Activated B cell treated with CpG ODN at 0.5 μM for 24 hours (primary cell): ENCODE measurements around the gene MAP7D2. TPM values are rescaled to one million over a fixed set of nuclear protein-coding genes. Genes with fewer than 3 reads are reported as not detected.

ENCODE experiments used
- ATAC-seq: fragments of 200-7000 bp; cut with Tn5 transposase; one replicate; pipeline ENCODE4 v1.10.0; 2021; ENCODE audit warnings: low read depth, mild to moderate bottlenecking, moderate library complexity
- CTCF ChIA-PET: fragments of 350-600 bp; sonication (Branson Sonifier 250); formaldehyde crosslinking; loops from one replicate; lab custom pipeline; 2021; ENCODE audit warnings: antibody characterized with exemption; lab: Charles Lee
- POLR2A ChIA-PET: fragments of 350-600 bp; sonication (Branson Sonifier 250); formaldehyde crosslinking; loops from one replicate; lab custom pipeline; 2021; ENCODE audit warnings: antibody characterized with exemption; lab: Charles Lee
- DNase-seq: peaks from one replicate; pipeline ENCODE4 v3.0.0; 2022
- H3K27ac Mint-ChIP-seq: one replicate; pipeline ENCODE4 v1.8.0; 2020; ENCODE audit warnings: mixed read lengths
- H3K27me3 Mint-ChIP-seq: one replicate; pipeline ENCODE4 v1.8.0; 2021; ENCODE audit warnings: mixed read lengths
- H3K36me3 Mint-ChIP-seq: one replicate; pipeline ENCODE4 v1.8.0; 2021; ENCODE audit warnings: low read depth, mixed read lengths
- H3K4me1 Mint-ChIP-seq: one replicate; pipeline ENCODE4 v1.8.0; 2021; ENCODE audit warnings: mixed read lengths
- H3K4me3 Mint-ChIP-seq: one replicate; pipeline ENCODE4 v1.8.0; 2020; ENCODE audit warnings: mild to moderate bottlenecking, mixed read lengths
- H3K9me3 Mint-ChIP-seq: one replicate; pipeline ENCODE4 v1.8.0; 2020; ENCODE audit warnings: mixed read lengths
- CTCF ChIP-seq: fragments of 200-600 bp; IDR thresholded peaks from one replicate; pipeline ENCODE4 v1.8.0; 2022; ENCODE audit warnings: antibody characterized with exemption, mild to moderate bottlenecking
- intact Hi-C: fragments of 100-400 bp; cut with micrococcal nuclease; formaldehyde crosslinking; loops from one replicate; pipeline ENCODE4 v1.15.1; 2024
- total RNA-seq: library from RNA; stranded (reverse); gene quantifications from 2 replicates; pipeline ENCODE4 v1.2.3, GENCODE V29; 2022

The MAP7D2 gene
- total RNA-seq, 1 donor from 2014 or later, result 0.16 TPM

GRCh38 chrX:20089845-20090244 is 26.9 kb downstream of the MAP7D2 start:
- POLR2A ChIA-PET, result no interaction called here
- H3K4me3 Mint-ChIP-seq, result no peak overlapping the region
- CTCF ChIA-PET, result no interaction called here
- H3K27ac Mint-ChIP-seq, result no peak overlapping the region
- DNase-seq, result no peak
- no peak for TF ChIP-seq CTCF
- H3K9me3 Mint-ChIP-seq, result no peaks in the 10 kb centered on the region
- no peak for ATAC-seq
- intact Hi-C loops, result no loop called here
- no peaks in the 10 kb centered on the region for H3K4me1 Mint-ChIP-seq
- peaks cover 2% of the 10 kb centered on the region for H3K27me3 Mint-ChIP-seq
- no peaks in the 10 kb centered on the region for H3K36me3 Mint-ChIP-seq

- no peak for TF ChIP-seq CTCF
- ATAC-seq (no peak), DNase-seq (no peak)
- Mint-ChIP-seq H3K4me1 (no peaks in the 10 kb centered on the region), H3K27me3 (no peaks in the 10 kb centered on the region), H3K4me3 (no peak overlapping the region), H3K9me3 (no peaks in the 10 kb centered on the region), H3K27ac (no peak overlapping the region), H3K36me3 (no peaks in the 10 kb centered on the region)
- CTCF ChIA-PET, result no interaction called here
- intact Hi-C loops, result no loop called here
- POLR2A ChIA-PET, result interaction anchor here (0.6 kb wide), 1 partner anchor 816 kb away, joined by 3 read pairs; no protein-coding TSS in a partner anchor
These were observed 36.4 kb downstream of the MAP7D2 start for GRCh38 chrX:20080277-20080676.

- POLR2A ChIA-PET, result no interaction called here
- no peaks in the 10 kb centered on the region for H3K36me3 Mint-ChIP-seq
- peaks cover 3% of the 10 kb centered on the region for H3K27me3 Mint-ChIP-seq
- H3K4me3 Mint-ChIP-seq, result no peak overlapping the region
- no peaks in the 10 kb centered on the region for H3K9me3 Mint-ChIP-seq
- DNase-seq (no peak), ATAC-seq (no peak)
- intact Hi-C loops, result no loop called here
- no peaks in the 10 kb centered on the region for H3K4me1 Mint-ChIP-seq
- no peak overlapping the region for H3K27ac Mint-ChIP-seq
- CTCF ChIA-PET, result no interaction called here
- no peak for TF ChIP-seq CTCF
These were observed 45.1 kb downstream of the MAP7D2 start for GRCh38 chrX:20071511-20072079.

- peaks cover 3% of the 10 kb centered on the region for H3K27me3 Mint-ChIP-seq
- TF ChIP-seq CTCF, result no peak
- DNase-seq (no peak), ATAC-seq (no peak)
- peaks cover 1% of the 10 kb centered on the region for H3K4me1 Mint-ChIP-seq
- ChIA-PET CTCF (interaction anchor here (1.1 to 1.6 kb wide), 3 partner anchors 142 to 696 kb away, joined by 3 to 14 read pairs (median 8); no protein-coding TSS in a partner anchor), POLR2A (no interaction called here)
- no peaks in the 10 kb centered on the region for H3K36me3 Mint-ChIP-seq
- no peaks in the 10 kb centered on the region for H3K9me3 Mint-ChIP-seq
- intact Hi-C loops, result loop anchor here (1.0 to 5.0 kb wide), 6 partner anchors 77 to 696 kb away; partner anchors contain the start of gene BCLAF3
- no peak overlapping the region for H3K27ac Mint-ChIP-seq
- H3K4me3 Mint-ChIP-seq, result no peak overlapping the region
These were observed 48.8 kb downstream of the MAP7D2 start for GRCh38 chrX:20067709-20068561.
